ENCODE data around the gene DAPK2. TPM values are rescaled to one million over a fixed set of nuclear protein-coding genes. Genes with fewer than 3 reads are reported as not detected.
"Not testable (repeated sequence)": the region's sequence is repeated elsewhere in the genome, so short reads cannot be mapped to it uniquely, and the experiment has no call there.

The DAPK2 gene
- total RNA-seq, 1 donor, result 2.2 TPM

GRCh38 chr15:63908281-63908680, 138.0 kb downstream of the DAPK2 start:
- Histone ChIP-seq H3K9me3 (ENCODE audit: low read depth, low read length) (no peaks in the 10 kb centered on the region), H3K27me3 (ENCODE audit: insufficient read depth, low read length) (no peaks in the 10 kb centered on the region), H3K4me3 (ENCODE audit: low read length) (no peak overlapping the region), H3K4me1 (ENCODE audit: insufficient read depth, low read length) (peaks cover 31% of the 10 kb centered on the region)

GRCh38 chr15:63907521-63907920, 138.8 kb downstream of the DAPK2 start:
- H3K4me1 ChIP-seq (ENCODE audit: insufficient read depth, low read length), result peaks cover 31% of the 10 kb centered on the region
- H3K9me3 ChIP-seq (ENCODE audit: low read depth, low read length), result no peaks in the 10 kb centered on the region
- no peak overlapping the region for H3K4me3 ChIP-seq (ENCODE audit: low read length)
- H3K27me3 ChIP-seq (ENCODE audit: insufficient read depth, low read length), result no peaks in the 10 kb centered on the region

GRCh38 chr15:63906266-63906584, 140.1 kb downstream of the DAPK2 start:
- H3K9me3 ChIP-seq (ENCODE audit: low read depth, low read length), result no peaks in the 10 kb centered on the region
- no peaks in the 10 kb centered on the region for H3K27me3 ChIP-seq (ENCODE audit: insufficient read depth, low read length)
- peaks cover 42% of the 10 kb centered on the region for H3K4me1 ChIP-seq (ENCODE audit: insufficient read depth, low read length)
- no peak overlapping the region for H3K4me3 ChIP-seq (ENCODE audit: low read length)

- Histone ChIP-seq H3K27me3 (ENCODE audit: insufficient read depth, low read length) (no peaks in the 10 kb centered on the region), H3K4me3 (ENCODE audit: low read length) (no peak overlapping the region), H3K9me3 (ENCODE audit: low read depth, low read length) (no peaks in the 10 kb centered on the region), H3K4me1 (ENCODE audit: insufficient read depth, low read length) (peaks cover 48% of the 10 kb centered on the region)
Observed at GRCh38 chr15:63905558-63906265, 140.6 kb downstream of the DAPK2 start.

GRCh38 chr15:63905131-63905530, 141.2 kb downstream of the DAPK2 start:
- H3K4me3 ChIP-seq (ENCODE audit: low read length), result no peak overlapping the region
- H3K4me1 ChIP-seq (ENCODE audit: insufficient read depth, low read length), result peaks cover 53% of the 10 kb centered on the region
- H3K9me3 ChIP-seq (ENCODE audit: low read depth, low read length), result no peaks in the 10 kb centered on the region
- no peaks in the 10 kb centered on the region for H3K27me3 ChIP-seq (ENCODE audit: insufficient read depth, low read length)

- Histone ChIP-seq H3K9me3 (ENCODE audit: low read depth, low read length) (no peaks in the 10 kb centered on the region), H3K4me1 (ENCODE audit: insufficient read depth, low read length) (peaks cover 61% of the 10 kb centered on the region), H3K27me3 (ENCODE audit: insufficient read depth, low read length) (no peaks in the 10 kb centered on the region), H3K4me3 (ENCODE audit: low read length) (no peak overlapping the region)
Observed at GRCh38 chr15:63904042-63904441, 142.2 kb downstream of the DAPK2 start.

GRCh38 chr15:63902671-63903035, 143.6 kb downstream of the DAPK2 start:
- Histone ChIP-seq H3K4me1 (ENCODE audit: insufficient read depth, low read length) (peaks cover 67% of the 10 kb centered on the region), H3K9me3 (ENCODE audit: low read depth, low read length) (no peaks in the 10 kb centered on the region), H3K27me3 (ENCODE audit: insufficient read depth, low read length) (no peaks in the 10 kb centered on the region), H3K4me3 (ENCODE audit: low read length) (no peak overlapping the region)

GRCh38 chr15:63901912-63902670, 144.2 kb downstream of the DAPK2 start:
- peaks cover 72% of the 10 kb centered on the region for H3K4me1 ChIP-seq (ENCODE audit: insufficient read depth, low read length)
- no peak overlapping the region for H3K4me3 ChIP-seq (ENCODE audit: low read length)
- H3K9me3 ChIP-seq (ENCODE audit: low read depth, low read length), result no peaks in the 10 kb centered on the region
- H3K27me3 ChIP-seq (ENCODE audit: insufficient read depth, low read length), result no peaks in the 10 kb centered on the region

- no peaks in the 10 kb centered on the region for H3K9me3 ChIP-seq (ENCODE audit: low read depth, low read length)
- peaks cover 74% of the 10 kb centered on the region for H3K4me1 ChIP-seq (ENCODE audit: insufficient read depth, low read length)
- no peaks in the 10 kb centered on the region for H3K27me3 ChIP-seq (ENCODE audit: insufficient read depth, low read length)
Observed at GRCh38 chr15:63900306-63900705, 146.0 kb downstream of the DAPK2 start.

GRCh38 chr15:63899606-63900005, 146.7 kb downstream of the DAPK2 start:
- H3K9me3 ChIP-seq (ENCODE audit: low read depth, low read length); H3K4me3 ChIP-seq (ENCODE audit: low read length); H3K27me3 ChIP-seq (ENCODE audit: insufficient read depth, low read length): not testable (repeated sequence)
- peaks cover 73% of the 10 kb centered on the region for H3K4me1 ChIP-seq (ENCODE audit: insufficient read depth, low read length)

More at GRCh38 chr15:63900306-63900705, 146.0 kb downstream of the DAPK2 start:
- no peak overlapping the region for H3K4me3 ChIP-seq (ENCODE audit: low read length)

- Histone ChIP-seq H3K4me3 (ENCODE audit: low read length) (no peak overlapping the region), H3K9me3 (ENCODE audit: low read depth, low read length) (no peaks in the 10 kb centered on the region), H3K4me1 (ENCODE audit: insufficient read depth, low read length) (peaks cover 77% of the 10 kb centered on the region), H3K27me3 (ENCODE audit: insufficient read depth, low read length) (no peaks in the 10 kb centered on the region)
Observed at GRCh38 chr15:63899193-63899592, 147.1 kb downstream of the DAPK2 start.

GRCh38 chr15:63896336-63897115, 149.8 kb downstream of the DAPK2 start:
- H3K4me1 ChIP-seq (ENCODE audit: insufficient read depth, low read length), result peaks cover 95% of the 10 kb centered on the region
- H3K27me3 ChIP-seq (ENCODE audit: insufficient read depth, low read length), result no peaks in the 10 kb centered on the region
- H3K9me3 ChIP-seq (ENCODE audit: low read depth, low read length), result no peaks in the 10 kb centered on the region
- no peak overlapping the region for H3K4me3 ChIP-seq (ENCODE audit: low read length)

- no peaks in the 10 kb centered on the region for H3K27me3 ChIP-seq (ENCODE audit: insufficient read depth, low read length)
- no peaks in the 10 kb centered on the region for H3K9me3 ChIP-seq (ENCODE audit: low read depth, low read length)
- no peak overlapping the region for H3K4me3 ChIP-seq (ENCODE audit: low read length)
- peaks cover 95% of the 10 kb centered on the region for H3K4me1 ChIP-seq (ENCODE audit: insufficient read depth, low read length)
Observed at GRCh38 chr15:63895787-63896218, 150.5 kb downstream of the DAPK2 start.

- no peaks in the 10 kb centered on the region for H3K9me3 ChIP-seq (ENCODE audit: low read depth, low read length)
- H3K4me3 ChIP-seq (ENCODE audit: low read length), result no peak overlapping the region
- H3K4me1 ChIP-seq (ENCODE audit: insufficient read depth, low read length), result peaks cover 90% of the 10 kb centered on the region
- no peaks in the 10 kb centered on the region for H3K27me3 ChIP-seq (ENCODE audit: insufficient read depth, low read length)
Observed at GRCh38 chr15:63895194-63895593, 151.1 kb downstream of the DAPK2 start.

- no peak overlapping the region for H3K4me3 ChIP-seq (ENCODE audit: low read length)
- no peaks in the 10 kb centered on the region for H3K27me3 ChIP-seq (ENCODE audit: insufficient read depth, low read length)
- H3K9me3 ChIP-seq (ENCODE audit: low read depth, low read length), result no peaks in the 10 kb centered on the region
- H3K4me1 ChIP-seq (ENCODE audit: insufficient read depth, low read length), result peaks cover 84% of the 10 kb centered on the region
Observed at GRCh38 chr15:63894662-63894949, 151.7 kb downstream of the DAPK2 start.

All from mononuclear cell (primary cell).